Endothelial cell of umbilical vein (primary cell): ENCODE measurements around the gene OR14A16.

Experiments
- CTCF ChIP-seq, 2 donors: IDR thresholded peaks; 1 replicate in 1 of 2; 2 replicates in 1 of 2; pipeline ENCODE4 v1.5.1; 2011; ENCODE audit warnings: low read length in 2 of 2, mild to moderate bottlenecking in 2 of 2, moderate library complexity in 2 of 2, control low read depth in 1 of 2, inconsistent platforms in 1 of 2, low read depth in 1 of 2; ENCODE audit not compliant: insufficient read depth in 1 of 2; ENCODE audit errors: extremely low read depth in 1 of 2
- EZH2 ChIP-seq: IDR thresholded peaks from 2 replicates; pipeline ENCODE4 v1.6.1; 2012; ENCODE audit warnings: borderline replicate concordance, low read depth, mild to moderate bottlenecking, moderate library complexity, low read length, inconsistent platforms; ENCODE audit not compliant: severe bottlenecking
- JUN ChIP-seq: IDR thresholded peaks from 2 replicates; pipeline ENCODE4 v1.6.1; 2011; ENCODE audit warnings: borderline replicate concordance, low read depth; ENCODE audit not compliant: insufficient read length, insufficient read depth
- MAX ChIP-seq: IDR thresholded peaks from 2 replicates; pipeline ENCODE4 v1.6.1; 2011; ENCODE audit not compliant: insufficient read depth, insufficient read length
- POLR2A ChIP-seq: IDR thresholded peaks from 2 replicates; pipeline ENCODE4 v1.6.1; 2012; ENCODE audit warnings: low read depth, mild to moderate bottlenecking, control low read depth, low read length
- POLR2AphosphoS5 ChIP-seq: IDR thresholded peaks from 2 replicates; pipeline ENCODE4 v1.6.1; 2012; ENCODE audit warnings: low read depth, mild to moderate bottlenecking, control low read depth, low read length, moderate library complexity; ENCODE audit not compliant: insufficient read depth

- no peak for TF ChIP-seq JUN
- no peak for TF ChIP-seq CTCF (IDR thresholded peaks at IDR 0.05; ENCODE audit: extremely low read depth in 1 of 2, insufficient read depth in 1 of 2, low read depth in 1 of 2, low read length in 2 of 2)
- no peak for TF ChIP-seq MAX
- TF ChIP-seq POLR2A = no peak
- TF ChIP-seq POLR2AphosphoS5 = no peak
- no peak for TF ChIP-seq EZH2
Measured at GRCh38 chr1:247769603-247770002, 54.3 kb downstream of the OR14A16 start.
